Vagina (tissue), 2 donors: Measurements from ENCODE around the gene IQGAP2.

Experiments used
- POLR2A ChIP-seq, 2 donors: fragments of 450-650 bp; IDR thresholded peaks; one replicate each; pipeline ENCODE4 v1.6.1; 2017; ENCODE audit warnings: antibody characterized with exemption in 2 of 2, mild to moderate bottlenecking in 2 of 2, moderate library complexity in 2 of 2
- POLR2AphosphoS5 ChIP-seq, 2 donors: sonication (generic); formaldehyde crosslinking; IDR thresholded peaks; one replicate each; pipeline ENCODE4 v1.9.0; 2017; ENCODE audit warnings: antibody characterized with exemption in 2 of 2, mild to moderate bottlenecking in 2 of 2, low read depth in 1 of 2; ENCODE audit not compliant: insufficient read depth in 1 of 2
- TF ChIP-seq, protein P1 (sequence below), 3 experiments: fragments of 450-650 bp in 2 of 3; fragments of 200-600 bp in 1 of 3; sonication (generic) in 1 of 3; IDR thresholded peaks; one replicate each; pipeline ENCODE4 v1.5.1; 2017 to 2019; ENCODE audit warnings: antibody characterized with exemption in 3 of 3, mild to moderate bottlenecking in 2 of 3, moderate library complexity in 2 of 3

DNA sequence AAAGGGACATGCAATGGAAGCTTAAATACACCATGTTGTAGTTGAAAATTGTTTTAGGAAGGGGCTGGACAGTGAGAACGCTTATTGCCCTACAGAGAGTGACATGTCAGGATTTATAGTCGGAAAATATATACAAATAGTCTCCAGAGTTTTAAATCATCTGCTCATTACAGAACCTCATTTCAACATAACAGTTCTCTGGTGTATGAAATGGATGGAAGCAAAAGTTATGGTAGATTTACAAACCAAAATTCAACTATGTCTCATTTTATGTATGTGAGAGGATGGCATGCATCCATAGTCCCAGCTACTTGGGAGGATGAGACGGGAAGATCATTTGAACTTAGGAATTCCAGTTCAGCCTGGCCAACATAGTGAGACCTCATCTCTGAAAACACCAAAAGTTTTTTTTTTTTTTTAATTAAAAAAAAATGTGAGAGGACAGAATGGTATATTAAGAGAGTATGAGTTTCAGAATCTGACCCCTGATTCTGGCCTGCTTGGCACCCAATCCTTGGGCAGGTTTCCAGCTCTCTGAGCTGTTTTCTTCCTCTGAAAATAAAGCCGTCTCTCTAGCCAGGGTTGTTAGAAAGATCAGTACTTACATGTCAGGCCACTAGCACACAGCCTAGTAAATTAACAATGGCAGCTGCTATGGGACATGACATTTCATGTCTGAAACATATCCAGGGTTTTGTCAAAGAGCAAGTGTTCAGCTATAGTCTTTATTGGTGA lies 40.1 kb downstream of the IQGAP2 start:
- TF ChIP-seq, protein P1, sequence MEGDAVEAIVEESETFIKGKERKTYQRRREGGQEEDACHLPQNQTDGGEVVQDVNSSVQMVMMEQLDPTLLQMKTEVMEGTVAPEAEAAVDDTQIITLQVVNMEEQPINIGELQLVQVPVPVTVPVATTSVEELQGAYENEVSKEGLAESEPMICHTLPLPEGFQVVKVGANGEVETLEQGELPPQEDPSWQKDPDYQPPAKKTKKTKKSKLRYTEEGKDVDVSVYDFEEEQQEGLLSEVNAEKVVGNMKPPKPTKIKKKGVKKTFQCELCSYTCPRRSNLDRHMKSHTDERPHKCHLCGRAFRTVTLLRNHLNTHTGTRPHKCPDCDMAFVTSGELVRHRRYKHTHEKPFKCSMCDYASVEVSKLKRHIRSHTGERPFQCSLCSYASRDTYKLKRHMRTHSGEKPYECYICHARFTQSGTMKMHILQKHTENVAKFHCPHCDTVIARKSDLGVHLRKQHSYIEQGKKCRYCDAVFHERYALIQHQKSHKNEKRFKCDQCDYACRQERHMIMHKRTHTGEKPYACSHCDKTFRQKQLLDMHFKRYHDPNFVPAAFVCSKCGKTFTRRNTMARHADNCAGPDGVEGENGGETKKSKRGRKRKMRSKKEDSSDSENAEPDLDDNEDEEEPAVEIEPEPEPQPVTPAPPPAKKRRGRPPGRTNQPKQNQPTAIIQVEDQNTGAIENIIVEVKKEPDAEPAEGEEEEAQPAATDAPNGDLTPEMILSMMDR (IDR thresholded peaks at IDR 0.05): no peak
- TF ChIP-seq POLR2A (IDR thresholded peaks at IDR 0.05): no peak
- TF ChIP-seq POLR2AphosphoS5 (IDR thresholded peaks at IDR 0.05; ENCODE audit: insufficient read depth in 1 of 2, low read depth in 1 of 2): no peak
